HG02943 (cell line): ENCODE measurements around the gene FSCN2.
"Not testable (repeated sequence)": the region's sequence is repeated elsewhere in the genome, so short reads cannot be mapped to it uniquely, and the experiment has no call there.

Experiments used
- ATAC-seq: cut with Tn5 transposase; IDR thresholded peaks from one replicate; pipeline ENCODE4 v1.9.1; 2021; ENCODE audit warnings: mild to moderate bottlenecking, low read depth, moderate library complexity; ENCODE audit not compliant: unreplicated experiment

The FSCN2 gene

GRCh38 chr17:81573794-81574642, 45.8 kb downstream of the FSCN2 start:
- ATAC-seq = no peak

GRCh38 chr17:81574643-81574956, 46.4 kb downstream of the FSCN2 start:
- ATAC-seq = no peak

- ATAC-seq = no peak
These were observed 47.7 kb downstream of the FSCN2 start for GRCh38 chr17:81575836-81576235.

GRCh38 chr17:81576621-81577277, 48.6 kb downstream of the FSCN2 start:
- ATAC-seq = no peak

GRCh38 chr17:81577278-81578000, 49.3 kb downstream of the FSCN2 start:
- ATAC-seq = no peak

- ATAC-seq = no peak
These were observed 49.9 kb downstream of the FSCN2 start for GRCh38 chr17:81578038-81578441.

- ATAC-seq = no peak
These were observed 50.5 kb downstream of the FSCN2 start for GRCh38 chr17:81578561-81579225.

- no peak for ATAC-seq
These were observed 51.1 kb downstream of the FSCN2 start for GRCh38 chr17:81579298-81579697.

- ATAC-seq = no peak
These were observed 51.7 kb downstream of the FSCN2 start for GRCh38 chr17:81579821-81580321.

GRCh38 chr17:81580481-81580880, 52.3 kb downstream of the FSCN2 start:
- no peak for ATAC-seq

- ATAC-seq = no peak
These were observed 53.6 kb downstream of the FSCN2 start for GRCh38 chr17:81581758-81582157.

GRCh38 chr17:81582341-81582740, 54.2 kb downstream of the FSCN2 start:
- no peak for ATAC-seq

- no peak for ATAC-seq
These were observed 54.6 kb downstream of the FSCN2 start for GRCh38 chr17:81582749-81583148.

- no peak for ATAC-seq
These were observed 55.6 kb downstream of the FSCN2 start for GRCh38 chr17:81583589-81584342.

- not testable (repeated sequence) for ATAC-seq
These were observed 56.6 kb downstream of the FSCN2 start for GRCh38 chr17:81584771-81585170.

- ATAC-seq = no peak
These were observed 57.9 kb downstream of the FSCN2 start for GRCh38 chr17:81586096-81586495.
